Measurements from ENCODE around the gene PELI3.

DNA sequence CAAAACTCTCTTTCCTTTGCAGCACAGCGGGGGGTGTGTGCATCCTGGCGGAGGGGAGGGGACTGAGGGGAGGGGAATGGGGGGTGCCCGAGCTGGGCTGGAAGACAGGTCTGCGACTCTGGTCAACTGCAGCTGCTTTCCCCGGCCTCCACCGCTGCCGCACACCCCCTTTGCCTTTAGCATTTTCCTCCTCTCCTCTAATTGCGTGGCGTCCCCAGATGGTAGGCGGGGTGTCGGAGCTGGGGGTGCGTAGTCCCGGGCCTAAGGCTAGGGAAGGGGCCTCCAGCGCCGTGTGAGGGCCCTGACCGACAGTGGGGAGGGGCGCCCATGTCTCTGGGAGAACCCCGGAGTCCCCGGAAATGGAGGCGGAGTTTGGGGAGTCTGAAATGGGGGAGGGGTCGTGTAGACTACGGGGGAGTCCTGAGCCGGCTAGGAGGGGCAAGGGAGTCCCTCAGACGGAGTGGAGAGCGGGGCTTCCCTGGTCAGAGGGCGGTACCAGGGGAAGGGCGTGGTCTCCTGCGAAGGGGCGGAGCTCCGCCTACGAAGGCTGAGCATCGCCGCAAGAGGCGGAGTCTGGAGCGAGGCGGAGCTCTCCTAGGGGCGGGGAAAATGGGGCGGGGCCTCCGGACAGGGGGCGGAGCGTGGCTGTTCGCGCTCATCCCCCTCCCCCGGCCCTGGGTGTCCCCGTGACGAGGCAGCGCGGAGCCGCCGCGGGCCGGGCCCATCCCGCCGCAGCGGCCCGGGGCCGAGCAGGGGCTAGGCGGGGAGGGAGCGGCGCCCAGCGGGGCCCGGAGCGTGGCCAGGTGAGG is at the start of gene PELI3:
- TF ChIP-seq, protein P1, sequence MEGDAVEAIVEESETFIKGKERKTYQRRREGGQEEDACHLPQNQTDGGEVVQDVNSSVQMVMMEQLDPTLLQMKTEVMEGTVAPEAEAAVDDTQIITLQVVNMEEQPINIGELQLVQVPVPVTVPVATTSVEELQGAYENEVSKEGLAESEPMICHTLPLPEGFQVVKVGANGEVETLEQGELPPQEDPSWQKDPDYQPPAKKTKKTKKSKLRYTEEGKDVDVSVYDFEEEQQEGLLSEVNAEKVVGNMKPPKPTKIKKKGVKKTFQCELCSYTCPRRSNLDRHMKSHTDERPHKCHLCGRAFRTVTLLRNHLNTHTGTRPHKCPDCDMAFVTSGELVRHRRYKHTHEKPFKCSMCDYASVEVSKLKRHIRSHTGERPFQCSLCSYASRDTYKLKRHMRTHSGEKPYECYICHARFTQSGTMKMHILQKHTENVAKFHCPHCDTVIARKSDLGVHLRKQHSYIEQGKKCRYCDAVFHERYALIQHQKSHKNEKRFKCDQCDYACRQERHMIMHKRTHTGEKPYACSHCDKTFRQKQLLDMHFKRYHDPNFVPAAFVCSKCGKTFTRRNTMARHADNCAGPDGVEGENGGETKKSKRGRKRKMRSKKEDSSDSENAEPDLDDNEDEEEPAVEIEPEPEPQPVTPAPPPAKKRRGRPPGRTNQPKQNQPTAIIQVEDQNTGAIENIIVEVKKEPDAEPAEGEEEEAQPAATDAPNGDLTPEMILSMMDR (conservative IDR thresholded peaks at IDR 0.05 in 1 of 2, IDR thresholded peaks at IDR 0.05 in 1 of 2; ENCODE audit: extremely low read depth in 1 of 2, insufficient read depth in 1 of 2, low read depth in 1 of 2, low read length in 2 of 2): no peak
- no peak for TF ChIP-seq EZH2 (IDR thresholded peaks at IDR 0.05; ENCODE audit: borderline replicate concordance, low read length)
